SK-N-MC (cell line): ENCODE results near the gene KRTAP10-9.
"Not testable (repeated sequence)": the region's sequence is repeated elsewhere in the genome, so short reads cannot be mapped to it uniquely, and the experiment has no call there.

Experiments
- EZH2 ChIP-seq: fragments of 200-600 bp; sonication (generic); IDR thresholded peaks from one replicate; pipeline ENCODE4 v1.6.1; 2017; ENCODE audit warnings: antibody characterized with exemption
- POLR2AphosphoS5 ChIP-seq: IDR thresholded peaks from 2 replicates; pipeline ENCODE4 v1.6.1; 2012; ENCODE audit warnings: mild to moderate bottlenecking, low read depth, low read length, borderline replicate concordance

DNA sequence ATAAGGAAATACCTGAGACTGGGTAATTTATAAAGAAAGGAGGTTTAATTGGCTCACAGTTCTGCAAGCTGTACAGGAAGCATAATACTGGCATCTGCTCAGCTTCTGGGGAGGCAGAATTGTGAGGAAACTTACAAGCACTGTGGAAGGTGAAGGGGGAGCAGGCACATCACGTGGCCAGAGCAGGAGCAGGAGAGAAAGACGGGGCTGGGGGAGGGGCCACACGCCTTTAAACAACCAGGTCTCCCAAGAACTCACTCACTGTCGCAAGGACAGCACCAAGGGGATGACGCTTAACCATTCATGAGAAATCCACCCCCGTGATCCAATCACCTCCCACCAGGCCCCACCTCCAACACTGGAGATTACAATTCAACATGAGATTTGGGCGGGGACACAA, 34.7 kb downstream of the KRTAP10-9 start:
- not testable (repeated sequence) for TF ChIP-seq EZH2, POLR2AphosphoS5
